ENCODE data around the gene RIMS3. TPM values are rescaled to one million over a fixed set of nuclear protein-coding genes. Genes with fewer than 3 reads are reported as not detected.

Gene RIMS3
- total RNA-seq, 1 experiment from 2014 or later, result 9.0 TPM

DNA sequence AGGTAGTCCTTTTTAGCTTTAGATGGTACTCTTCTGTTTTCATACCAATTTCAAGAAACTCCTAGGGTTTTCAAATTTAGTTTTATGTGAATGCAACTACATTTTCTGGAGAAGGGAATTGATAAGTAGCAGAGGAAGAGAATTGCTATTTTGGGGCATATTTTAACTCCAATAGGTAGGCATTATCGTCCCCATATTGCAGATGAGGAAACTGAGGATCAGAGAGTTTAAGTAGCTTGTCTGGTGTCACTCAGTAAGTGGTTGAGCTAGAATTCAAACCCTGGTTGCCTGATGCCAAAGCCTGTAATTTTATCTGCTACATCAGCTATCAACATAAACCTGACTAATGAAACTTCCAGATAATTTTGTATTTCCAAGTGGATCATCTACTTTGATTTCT is 27.9 kb upstream of the RIMS3 start:
- H3K27me3 ChIP-seq (ENCODE audit: insufficient read depth, low read length), result no peaks in the 10 kb centered on the region
- H4K20me1 ChIP-seq (ENCODE audit: insufficient read depth), result no peaks in the 10 kb centered on the region
- H3K27ac ChIP-seq (ENCODE audit: low read depth, low read length), result no peak overlapping the region
- H3K4me2 ChIP-seq (ENCODE audit: low read length), result peak overlapping the region; percentile 83
- no TSS peak for BruUV-seq (replicated peaks)
- H3K9me3 ChIP-seq (ENCODE audit: control insufficient read depth in 1 of 2, insufficient read depth in 1 of 2, low read depth in 1 of 2, low read length in 2 of 2), result no peaks in the 10 kb centered on the region
- CTCF ChIA-PET, result no interaction called here
- H3K9me2 ChIP-seq (ENCODE audit: insufficient read depth), result no peaks in the 10 kb centered on the region
- intact Hi-C loops (cut with micrococcal nuclease), result no loop called here
- H2AFZ ChIP-seq (ENCODE audit: low read depth, low read length, poor library complexity, severe bottlenecking), result no peak overlapping the region
- ATAC-seq (no peak), DNase-seq (ENCODE audit: low read depth, low spot score) (no peak)
- peak overlapping the region; percentile 96; the same call in 1 of the 2 replicates for H3K9ac ChIP-seq (ENCODE audit: low read length)
- H3K36me3 ChIP-seq (ENCODE audit: control insufficient read depth in 1 of 2, insufficient read depth in 2 of 2, low read length in 2 of 2), result no peaks in the 10 kb centered on the region
- RAD21 ChIA-PET (ENCODE audit: low non-redundant PET in 1 of 2, low total read pairs in 2 of 2, uncharacterized antibody in 2 of 2, unreplicated experiment in 2 of 2), result no interaction called here
- H3K79me2 ChIP-seq (ENCODE audit: insufficient read depth, low read length), result peaks cover 80% of the 10 kb centered on the region
- peaks cover 4 to 20% of the 10 kb centered on the region in 2 experiments; a peak in 3 of 4 replicates for H3K4me1 ChIP-seq (ENCODE audit: control insufficient read depth in 1 of 2, insufficient read depth in 2 of 2, low read length in 2 of 2)
- POLR2A ChIA-PET, result interaction anchor here (4.2 kb wide), 1 partner anchor 10 kb away, joined by 32 read pairs; no protein-coding TSS in a partner anchor
- H3K4me3 ChIP-seq (replicated peaks in 1 of 2; ENCODE audit: low read depth in 1 of 2, low read length in 2 of 2), result peak overlapping the region in 1 of 2 experiments; percentile 76; a peak in 2 of 4 replicates
- TF ChIP-seq YY1 (IDR thresholded peaks at IDR 0.05; ENCODE audit: extremely low read depth, insufficient replicate concordance, low read depth, low read length) (no peak), SRF (IDR thresholded peaks at IDR 0.05; ENCODE audit: low read depth) (no peak), POLR2A (IDR thresholded peaks at IDR 0.05; ENCODE audit: borderline replicate concordance, extremely low read depth, insufficient read depth, insufficient read length) (no peak), CEBPB (IDR thresholded peaks at IDR 0.05; ENCODE audit: low read depth) (no peak), ZBTB33 (IDR thresholded peaks at IDR 0.05; ENCODE audit: extremely low read depth, insufficient replicate concordance, low read length) (no peak), TCF7L2 (IDR thresholded peaks at IDR 0.05; ENCODE audit: borderline replicate concordance, extremely low read depth, insufficient read depth, insufficient read length) (no peak), JUND (IDR thresholded peaks at IDR 0.05) (no peak), POLR2AphosphoS5 (IDR thresholded peaks at IDR 0.05; ENCODE audit: low read depth, low read length) (no peak), FOSL1 (IDR thresholded peaks at IDR 0.05; ENCODE audit: low read depth) (no peak), REST (IDR thresholded peaks at IDR 0.05; ENCODE audit: low read depth) (no peak), RAD21 (IDR thresholded peaks at IDR 0.05; ENCODE audit: low read depth) (no peak), EZH2 (IDR thresholded peaks at IDR 0.05) (no peak), SP1 (IDR thresholded peaks at IDR 0.05; ENCODE audit: low read depth) (no peak)

All from HCT116 (cell line).